Vagina (tissue), 2 donors: ENCODE measurements around the gene SS18L1. TPM values are rescaled to one million over a fixed set of nuclear protein-coding genes. Genes with fewer than 3 reads are reported as not detected.

Experiments
- DNase-seq, 2 donors: peaks; one replicate each; pipeline ENCODE4 v3.0.0-alpha.2; 2017; ENCODE audit errors: extremely low spot score in 2 of 2
- H3K27ac ChIP-seq: fragments of 200-600 bp; sonication (generic); one replicate; pipeline ENCODE4 v1.5.1; 2019
- H3K27me3 ChIP-seq: fragments of 200-600 bp; sonication (generic); one replicate; pipeline ENCODE4 v1.5.1; 2019
- H3K36me3 ChIP-seq, 2 donors: fragments of 200-600 bp; sonication (generic); one replicate each; pipeline ENCODE4 v1.5.1; 2017 to 2019
- H3K4me1 ChIP-seq: fragments of 200-600 bp; sonication (generic); one replicate; pipeline ENCODE4 v1.5.1; 2019
- H3K4me3 ChIP-seq, 2 donors: fragments of 200-600 bp; sonication (generic); 1 replicate in 1 of 2; 2 replicates in 1 of 2; pipeline ENCODE4 v1.5.1; 2016 to 2019
- H3K9me3 ChIP-seq: fragments of 200-600 bp; sonication (generic); one replicate; pipeline ENCODE4 v1.5.1; 2019
- POLR2A ChIP-seq, 2 donors: fragments of 450-650 bp; IDR thresholded peaks; one replicate each; pipeline ENCODE4 v1.6.1; 2017; ENCODE audit warnings: antibody characterized with exemption in 2 of 2, mild to moderate bottlenecking in 2 of 2, moderate library complexity in 2 of 2
- POLR2AphosphoS5 ChIP-seq, 2 donors: sonication (generic); formaldehyde crosslinking; IDR thresholded peaks; one replicate each; pipeline ENCODE4 v1.9.0; 2017; ENCODE audit warnings: antibody characterized with exemption in 2 of 2, mild to moderate bottlenecking in 2 of 2, low read depth in 1 of 2; ENCODE audit not compliant: insufficient read depth in 1 of 2
- intact Hi-C: fragments of 100-400 bp; cut with DNase I; formaldehyde crosslinking; loops from one replicate; pipeline ENCODE4 v1.15.1; 2023
- total RNA-seq: library from RNA; depleted of rRNA; stranded (reverse); fragments of >200 nt; gene quantifications from one replicate; pipeline ENCODE4 v1.2.3, GENCODE V29; 2016
- TF ChIP-seq, protein P1 (sequence below), 3 experiments: fragments of 450-650 bp in 2 of 3; fragments of 200-600 bp in 1 of 3; sonication (generic) in 1 of 3; IDR thresholded peaks; one replicate each; pipeline ENCODE4 v1.5.1; 2017 to 2019; ENCODE audit warnings: antibody characterized with exemption in 3 of 3, mild to moderate bottlenecking in 2 of 3, moderate library complexity in 2 of 3

SS18L1 gene
- total RNA-seq, 1 donor from 2014 or later, result 25.3 TPM

DNA sequence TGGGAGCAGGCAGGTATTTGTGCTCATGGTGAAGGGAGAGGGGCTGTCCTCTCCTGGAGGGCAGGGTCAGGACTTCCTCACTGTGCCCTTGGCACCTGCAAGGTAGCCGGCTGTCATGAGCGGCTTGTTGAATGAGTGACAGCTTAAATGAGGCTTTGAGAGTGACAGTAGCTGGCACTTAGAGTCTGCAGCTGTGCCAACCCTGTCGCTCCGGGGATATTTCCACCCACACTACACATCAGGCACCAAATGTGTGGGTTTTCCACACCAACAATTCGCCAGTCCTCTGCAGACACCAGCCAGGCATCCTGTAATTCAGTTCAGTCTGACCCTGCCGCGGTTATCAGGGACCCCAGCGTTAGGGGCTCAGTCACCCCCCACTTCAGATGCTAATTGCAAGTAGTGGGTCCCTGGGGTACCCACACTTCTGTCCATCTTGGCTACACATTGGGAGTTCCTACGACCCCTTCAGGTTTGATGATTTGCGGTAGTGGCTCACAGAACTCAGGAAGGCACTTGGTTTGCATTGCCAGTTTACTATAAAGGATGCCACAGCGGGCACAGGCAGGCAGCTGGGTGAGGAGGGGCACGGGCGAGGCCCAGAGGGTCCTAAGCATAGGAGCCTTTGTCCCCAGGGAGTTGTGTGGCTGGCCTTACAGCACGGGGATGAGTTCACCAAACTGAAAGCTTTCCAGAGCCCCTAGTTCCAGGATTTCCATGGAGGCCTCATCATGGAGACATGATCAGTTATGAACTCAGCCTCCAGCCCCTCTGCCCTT, 48.4 kb downstream of the SS18L1 start:
- peaks cover 6% of the 10 kb centered on the region for H3K4me1 ChIP-seq
- no peaks in the 10 kb centered on the region for H3K9me3 ChIP-seq
- DNase-seq, result no peak
- H3K4me3 ChIP-seq, result no peak overlapping the region
- intact Hi-C loops, result no loop called here
- H3K27me3 ChIP-seq, result no peaks in the 10 kb centered on the region
- H3K36me3 ChIP-seq, result peaks cover 0 to 21% of the 10 kb centered on the region in 2 donors
- no peak overlapping the region for H3K27ac ChIP-seq
- TF ChIP-seq POLR2AphosphoS5 (IDR thresholded peaks at IDR 0.05; ENCODE audit: insufficient read depth in 1 of 2, low read depth in 1 of 2), result no peak
- no peak for TF ChIP-seq POLR2A (IDR thresholded peaks at IDR 0.05)
- TF ChIP-seq, protein P1, sequence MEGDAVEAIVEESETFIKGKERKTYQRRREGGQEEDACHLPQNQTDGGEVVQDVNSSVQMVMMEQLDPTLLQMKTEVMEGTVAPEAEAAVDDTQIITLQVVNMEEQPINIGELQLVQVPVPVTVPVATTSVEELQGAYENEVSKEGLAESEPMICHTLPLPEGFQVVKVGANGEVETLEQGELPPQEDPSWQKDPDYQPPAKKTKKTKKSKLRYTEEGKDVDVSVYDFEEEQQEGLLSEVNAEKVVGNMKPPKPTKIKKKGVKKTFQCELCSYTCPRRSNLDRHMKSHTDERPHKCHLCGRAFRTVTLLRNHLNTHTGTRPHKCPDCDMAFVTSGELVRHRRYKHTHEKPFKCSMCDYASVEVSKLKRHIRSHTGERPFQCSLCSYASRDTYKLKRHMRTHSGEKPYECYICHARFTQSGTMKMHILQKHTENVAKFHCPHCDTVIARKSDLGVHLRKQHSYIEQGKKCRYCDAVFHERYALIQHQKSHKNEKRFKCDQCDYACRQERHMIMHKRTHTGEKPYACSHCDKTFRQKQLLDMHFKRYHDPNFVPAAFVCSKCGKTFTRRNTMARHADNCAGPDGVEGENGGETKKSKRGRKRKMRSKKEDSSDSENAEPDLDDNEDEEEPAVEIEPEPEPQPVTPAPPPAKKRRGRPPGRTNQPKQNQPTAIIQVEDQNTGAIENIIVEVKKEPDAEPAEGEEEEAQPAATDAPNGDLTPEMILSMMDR (IDR thresholded peaks at IDR 0.05), result no peak

DNA sequence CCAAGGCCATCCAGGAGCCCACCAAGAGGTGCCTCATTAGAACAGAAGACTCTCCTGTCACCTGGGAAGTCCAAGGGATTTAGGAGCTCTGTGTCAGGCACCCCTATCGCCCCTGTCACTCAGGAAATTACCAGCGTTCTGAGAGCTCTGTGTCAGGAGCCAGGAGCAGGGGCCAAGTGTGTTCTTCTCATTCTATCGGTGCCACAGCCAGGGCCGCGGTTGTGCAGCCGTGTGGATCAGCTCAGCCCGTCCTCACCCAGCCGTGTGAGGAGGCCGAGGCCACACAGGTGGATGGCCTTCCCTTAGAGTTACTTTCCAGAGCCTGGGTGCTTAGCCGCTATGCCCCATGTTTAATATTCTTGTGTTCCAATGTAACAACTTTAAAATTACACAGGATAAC, 49.1 kb downstream of the SS18L1 start:
- TF ChIP-seq POLR2AphosphoS5 (IDR thresholded peaks at IDR 0.05; ENCODE audit: insufficient read depth in 1 of 2, low read depth in 1 of 2), result no peak
- no peak for TF ChIP-seq POLR2A (IDR thresholded peaks at IDR 0.05)
- TF ChIP-seq, protein P1 (IDR thresholded peaks at IDR 0.05), result no peak
- Histone ChIP-seq H3K27ac (no peak overlapping the region), H3K9me3 (no peaks in the 10 kb centered on the region), H3K4me1 (no peaks in the 10 kb centered on the region), H3K4me3 (no peak overlapping the region), H3K36me3 (peaks cover 0 to 22% of the 10 kb centered on the region in 2 donors), H3K27me3 (no peaks in the 10 kb centered on the region)
- intact Hi-C loops, result no loop called here
- DNase-seq, result no peak

DNA sequence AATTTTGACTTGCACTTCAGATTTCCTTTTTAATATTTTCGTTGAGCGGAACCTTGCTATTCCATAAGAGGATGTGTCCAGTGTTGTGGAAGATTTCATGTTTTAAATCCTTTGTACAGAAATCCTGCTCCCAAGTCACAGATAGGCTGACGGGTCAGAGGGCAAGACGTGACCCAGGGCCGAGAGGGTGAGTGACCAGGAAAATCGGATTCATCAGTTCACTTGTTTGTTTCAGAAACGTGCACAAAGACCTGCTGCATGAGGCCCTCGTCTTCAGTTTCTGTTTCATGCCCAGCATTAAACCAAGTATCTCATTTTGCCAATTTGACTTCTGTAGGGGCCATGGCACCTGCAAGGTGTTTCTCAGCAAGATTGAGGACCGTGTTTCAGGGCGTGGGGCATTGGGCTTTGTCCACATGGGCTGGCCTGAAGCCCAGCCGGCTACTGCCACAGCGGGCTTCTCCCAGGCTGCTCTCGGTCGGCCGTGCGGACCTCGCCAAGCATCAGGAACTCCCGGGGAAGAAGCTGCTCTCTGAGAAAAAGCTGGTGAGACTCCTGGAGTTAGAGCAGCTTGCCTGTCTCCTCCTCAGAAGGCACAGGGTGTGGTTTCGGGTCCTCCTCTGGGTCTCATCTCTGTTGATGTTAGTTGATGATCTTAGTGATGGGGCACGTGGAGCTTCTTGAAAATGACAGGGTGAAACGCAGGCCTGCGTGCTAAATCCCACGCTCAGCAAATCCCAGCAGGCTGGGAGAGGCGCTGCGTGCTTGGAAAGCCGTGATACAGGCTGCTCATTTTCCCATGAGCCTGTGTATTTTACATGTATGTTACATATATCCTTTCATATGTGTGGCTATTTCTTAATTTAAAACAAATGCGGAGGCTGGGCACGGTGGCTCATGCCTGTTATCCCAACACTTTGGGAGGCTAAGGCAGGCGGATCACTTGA, 49.8 kb downstream of the SS18L1 start:
- no peak overlapping the region for H3K27ac ChIP-seq
- H3K4me3 ChIP-seq, result no peak overlapping the region
- H3K36me3 ChIP-seq, result peaks cover 0 to 29% of the 10 kb centered on the region in 2 donors
- H3K27me3 ChIP-seq, result no peaks in the 10 kb centered on the region
- no peak for DNase-seq
- no peaks in the 10 kb centered on the region for H3K9me3 ChIP-seq
- intact Hi-C loops, result no loop called here
- no peaks in the 10 kb centered on the region for H3K4me1 ChIP-seq
- TF ChIP-seq POLR2AphosphoS5 (IDR thresholded peaks at IDR 0.05; ENCODE audit: insufficient read depth in 1 of 2, low read depth in 1 of 2), result no peak
- TF ChIP-seq, protein P1 (IDR thresholded peaks at IDR 0.05), result no peak

DNA sequence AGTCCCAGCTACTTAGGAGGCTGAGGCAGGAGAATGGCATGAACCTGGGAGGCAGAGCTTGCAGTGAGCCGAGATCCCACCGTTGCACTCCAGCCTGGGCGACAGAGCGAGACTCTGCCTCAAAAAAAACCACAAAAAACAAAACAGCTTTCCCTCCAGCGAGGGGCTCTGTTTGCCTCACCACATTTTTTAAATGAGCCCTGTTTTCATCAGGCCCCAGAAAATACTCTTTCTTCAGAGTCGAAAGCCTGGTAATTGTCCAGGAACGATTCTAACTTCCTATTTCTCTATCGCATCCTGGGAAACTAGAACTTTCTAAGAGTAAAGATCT, 51.5 kb downstream of the SS18L1 start:
- TF ChIP-seq POLR2A (IDR thresholded peaks at IDR 0.05) (no peak), POLR2AphosphoS5 (IDR thresholded peaks at IDR 0.05; ENCODE audit: insufficient read depth in 1 of 2, low read depth in 1 of 2) (no peak)
- TF ChIP-seq, protein P1 (IDR thresholded peaks at IDR 0.05), result no peak
- Histone ChIP-seq H3K4me1 (no peaks in the 10 kb centered on the region), H3K4me3 (no peak overlapping the region), H3K9me3 (no peaks in the 10 kb centered on the region), H3K36me3 (peaks cover 0 to 30% of the 10 kb centered on the region in 2 donors), H3K27me3 (no peaks in the 10 kb centered on the region), H3K27ac (no peak overlapping the region)
- intact Hi-C loops, result no loop called here
- no peak for DNase-seq
